Neural progenitor cell (in vitro differentiated cells): ENCODE measurements around the gene SRPK1.

ENCODE experiments used
- CTCF ChIP-seq: fragments of 200-600 bp; sonication (generic); IDR thresholded peaks from 2 replicates; pipeline ENCODE4 v1.5.1; 2017; ENCODE audit warnings: antibody characterized with exemption, mild to moderate bottlenecking
- EZH2 ChIP-seq: fragments of 200-600 bp; sonication (generic); IDR thresholded peaks from 2 replicates; pipeline ENCODE4 v1.6.1; 2017; ENCODE audit warnings: antibody characterized with exemption, mild to moderate bottlenecking, moderate library complexity
- EZH2phosphoT487 ChIP-seq: fragments of 200-600 bp; sonication (generic); IDR thresholded peaks from 2 replicates; pipeline ENCODE4 v1.6.1; 2017; ENCODE audit warnings: antibody characterized with exemption

DNA sequence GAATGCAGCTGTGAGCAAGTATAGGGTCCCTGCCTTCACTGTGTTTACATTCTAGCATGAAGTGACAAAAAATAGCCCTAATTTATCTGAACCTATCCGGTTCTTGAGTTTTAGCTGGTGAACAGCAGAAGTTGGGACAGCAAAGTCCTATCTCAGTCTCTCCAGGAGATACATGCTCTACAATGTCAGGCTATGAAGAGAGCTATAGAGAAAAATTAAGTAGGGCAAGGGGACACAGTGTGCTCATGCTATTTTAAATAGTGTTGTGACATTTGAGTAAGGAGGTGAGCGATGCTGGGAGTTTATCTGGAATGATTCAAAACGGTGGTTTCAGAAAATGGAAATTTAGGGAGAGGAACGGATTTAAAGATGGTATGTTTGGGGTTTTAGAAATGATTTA lies 20.4 kb downstream of the SRPK1 start:
- no peak for TF ChIP-seq CTCF
- TF ChIP-seq EZH2: no peak
- TF ChIP-seq EZH2phosphoT487: no peak
